ENCODE measurements around the gene NECAB3. TPM values are rescaled to one million over a fixed set of nuclear protein-coding genes. Genes with fewer than 3 reads are reported as not detected.

Gene NECAB3
- total RNA-seq, 4 donors from 2014 or later = 19.1 to 29.8 (median 26.8) TPM

- no peak for TF ChIP-seq CTCF (IDR thresholded peaks at IDR 0.05)
- DNase-seq (ENCODE audit: low spot score) (no peak), ATAC-seq (ENCODE audit: low FRiP score) (no peak)
Measured at GRCh38 chr20:33660685-33661058, 13.6 kb downstream of the NECAB3 start.

GRCh38 chr20:33660035-33660684, 14.1 kb downstream of the NECAB3 start:
- DNase-seq (ENCODE audit: low spot score) = no peak
- TF ChIP-seq CTCF (IDR thresholded peaks at IDR 0.05) = no peak
- ATAC-seq (ENCODE audit: low FRiP score) = no peak

- ATAC-seq (ENCODE audit: low FRiP score) (no peak), DNase-seq (ENCODE audit: low spot score) (no peak)
- TF ChIP-seq CTCF (IDR thresholded peaks at IDR 0.05) = no peak
Measured at GRCh38 chr20:33659341-33660034, 14.7 kb downstream of the NECAB3 start.

GRCh38 chr20:33658929-33659328, 15.3 kb downstream of the NECAB3 start:
- no peak for ATAC-seq (ENCODE audit: low FRiP score)
- DNase-seq (ENCODE audit: low spot score) = no peak
- no peak for TF ChIP-seq CTCF (IDR thresholded peaks at IDR 0.05)

GRCh38 chr20:33658510-33658909, 15.7 kb downstream of the NECAB3 start:
- ATAC-seq (ENCODE audit: low FRiP score) (no peak), DNase-seq (ENCODE audit: low spot score) (no peak)
- TF ChIP-seq CTCF (IDR thresholded peaks at IDR 0.05) = no peak

- no peak for ATAC-seq (ENCODE audit: low FRiP score)
- DNase-seq (ENCODE audit: low spot score) = no peak
- TF ChIP-seq CTCF (IDR thresholded peaks at IDR 0.05) = no peak
Measured at GRCh38 chr20:33657704-33658095, 16.5 kb downstream of the NECAB3 start.
